ENCODE data around the gene ARID5A. TPM values are rescaled to one million over a fixed set of nuclear protein-coding genes. Genes with fewer than 3 reads are reported as not detected.

Gene ARID5A
- total and polyA plus RNA-seq, 9 of the 15 experiments (the other 6 are each of a cell fraction or from before 2014, with no cell fraction given): 0.14 to 12.5 (median 3.0) TPM

DNA sequence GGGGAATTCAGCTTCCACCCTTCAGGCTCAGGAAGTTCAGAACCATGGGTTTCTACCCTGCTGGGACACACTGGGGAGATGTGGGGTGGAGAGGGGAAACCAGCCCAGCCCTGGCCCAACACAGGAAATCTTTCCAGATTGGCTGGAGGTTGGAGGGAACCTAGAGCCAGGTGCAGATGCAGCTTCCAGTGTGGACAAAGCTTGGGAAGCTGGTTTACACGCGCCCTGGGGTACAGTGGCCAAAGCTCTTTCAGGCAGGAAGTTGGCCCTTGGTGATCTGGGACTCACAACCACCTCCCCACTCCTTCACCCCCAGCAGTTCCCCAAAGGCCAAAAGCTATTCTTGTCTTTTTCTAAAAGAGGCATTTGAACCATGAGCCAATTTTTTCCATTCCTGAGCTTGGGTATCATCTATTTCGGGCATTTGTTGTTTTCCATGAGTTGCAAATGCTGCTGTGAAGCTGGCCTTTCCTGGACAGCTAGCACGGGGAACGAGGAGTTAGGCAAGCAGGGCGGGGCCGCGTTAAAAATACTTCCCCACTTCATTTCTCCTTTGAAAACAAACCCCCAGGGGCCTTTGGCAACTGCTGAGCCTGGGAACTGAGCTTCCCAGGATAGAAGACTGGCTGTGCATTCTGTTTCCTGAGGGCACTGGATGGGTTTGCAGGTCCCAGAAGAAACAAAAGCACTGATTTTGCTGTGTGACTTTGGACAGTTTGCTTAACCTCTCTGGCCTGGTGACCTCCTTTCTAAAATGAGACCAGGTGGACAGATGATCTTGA, 3.1 kb upstream of the ARID5A start:
- Histone ChIP-seq H3K4me1 (replicated peaks in 1 of 2; ENCODE audit: control insufficient read depth in 2 of 2, insufficient read depth in 2 of 2, low read length in 2 of 2) (peaks cover 13 to 34% of the 10 kb centered on the region in 2 experiments), H3K9me1 (ENCODE audit: control insufficient read depth, insufficient read depth, low read length) (peaks cover 4% of the 10 kb centered on the region), H3K27ac (ENCODE audit: extremely low read depth, low read depth, low read length) (no peak overlapping the region), H3K27me3 (ENCODE audit: control insufficient read depth in 2 of 2, insufficient read depth in 2 of 2, low read length in 2 of 2) (peaks cover 0 to 14% of the 10 kb centered on the region in 2 experiments; a peak in 2 of 5 replicates), H2AFZ (ENCODE audit: low read depth, low read length) (0 out of 2 replicates have a peak overlapping the region, but pooled peaks have one; percentile 7), H3K79me2 (ENCODE audit: control insufficient read depth, insufficient read depth, low read length) (no peaks in the 10 kb centered on the region; the same call in 2 of the 3 replicates), H3K4me3 (no peak overlapping the region), H3K9ac (ENCODE audit: insufficient read depth in 1 of 2, low read depth in 2 of 2, low read length in 2 of 2) (no peak overlapping the region), H4K20me1 (replicated peaks; ENCODE audit: control insufficient read depth, insufficient read depth, low read length) (peaks cover 8% of the 10 kb centered on the region), H3K36me3 (ENCODE audit: control insufficient read depth, insufficient read depth, low read length) (no peaks in the 10 kb centered on the region), H3K9me3 (replicated peaks; ENCODE audit: control insufficient read depth, insufficient read depth, low read depth, low read length) (no peaks in the 10 kb centered on the region), H3K4me2 (ENCODE audit: insufficient read depth, low read length) (no peak overlapping the region)
- DNase-seq (ENCODE audit: extremely low read depth in 1 of 4, low spot score in 3 of 4): no peak
- FAIRE-seq: peak; percentile 11
- ChIA-PET POLR2A (interaction anchor here (0.7 kb wide), 1 partner anchor 14 kb away, joined by 5 read pairs; no protein-coding TSS in a partner anchor), CTCF (ENCODE audit: low intra/inter-chr PET ratio) (no interaction called here)
- 32% methylated on average over 8 of the region's 8 CpGs for WGBS (ENCODE audit: insufficient coverage, low coverage, missing lambda C conversion rate)
- BruUV-seq (replicated peaks): no TSS peak
- intact Hi-C loops (cut with micrococcal nuclease) (no loop called here), in situ Hi-C loops (cut with MboI) (no loop called here)
- no peak for ATAC-seq
- TF ChIP-seq DDX20 (tag; IDR thresholded peaks at IDR 0.05; ENCODE audit: low read depth): no peak
- TF ChIP-seq RBM25 (IDR thresholded peaks at IDR 0.05; ENCODE audit: low read depth, low read length, severe bottlenecking): peak; percentile 83
- 0 out of 2 replicates have a peak, but pooled peaks have one; percentile 52 for TF ChIP-seq ADNP (tag; IDR thresholded peaks at IDR 0.05)
- TF ChIP-seq, protein P1, sequence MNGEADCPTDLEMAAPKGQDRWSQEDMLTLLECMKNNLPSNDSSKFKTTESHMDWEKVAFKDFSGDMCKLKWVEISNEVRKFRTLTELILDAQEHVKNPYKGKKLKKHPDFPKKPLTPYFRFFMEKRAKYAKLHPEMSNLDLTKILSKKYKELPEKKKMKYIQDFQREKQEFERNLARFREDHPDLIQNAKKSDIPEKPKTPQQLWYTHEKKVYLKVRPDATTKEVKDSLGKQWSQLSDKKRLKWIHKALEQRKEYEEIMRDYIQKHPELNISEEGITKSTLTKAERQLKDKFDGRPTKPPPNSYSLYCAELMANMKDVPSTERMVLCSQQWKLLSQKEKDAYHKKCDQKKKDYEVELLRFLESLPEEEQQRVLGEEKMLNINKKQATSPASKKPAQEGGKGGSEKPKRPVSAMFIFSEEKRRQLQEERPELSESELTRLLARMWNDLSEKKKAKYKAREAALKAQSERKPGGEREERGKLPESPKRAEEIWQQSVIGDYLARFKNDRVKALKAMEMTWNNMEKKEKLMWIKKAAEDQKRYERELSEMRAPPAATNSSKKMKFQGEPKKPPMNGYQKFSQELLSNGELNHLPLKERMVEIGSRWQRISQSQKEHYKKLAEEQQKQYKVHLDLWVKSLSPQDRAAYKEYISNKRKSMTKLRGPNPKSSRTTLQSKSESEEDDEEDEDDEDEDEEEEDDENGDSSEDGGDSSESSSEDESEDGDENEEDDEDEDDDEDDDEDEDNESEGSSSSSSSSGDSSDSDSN (IDR thresholded peaks at IDR 0.05; ENCODE audit: borderline replicate concordance in 1 of 2, low read depth in 2 of 2, low read length in 2 of 2): no peak
- TF ChIP-seq, protein P2, sequence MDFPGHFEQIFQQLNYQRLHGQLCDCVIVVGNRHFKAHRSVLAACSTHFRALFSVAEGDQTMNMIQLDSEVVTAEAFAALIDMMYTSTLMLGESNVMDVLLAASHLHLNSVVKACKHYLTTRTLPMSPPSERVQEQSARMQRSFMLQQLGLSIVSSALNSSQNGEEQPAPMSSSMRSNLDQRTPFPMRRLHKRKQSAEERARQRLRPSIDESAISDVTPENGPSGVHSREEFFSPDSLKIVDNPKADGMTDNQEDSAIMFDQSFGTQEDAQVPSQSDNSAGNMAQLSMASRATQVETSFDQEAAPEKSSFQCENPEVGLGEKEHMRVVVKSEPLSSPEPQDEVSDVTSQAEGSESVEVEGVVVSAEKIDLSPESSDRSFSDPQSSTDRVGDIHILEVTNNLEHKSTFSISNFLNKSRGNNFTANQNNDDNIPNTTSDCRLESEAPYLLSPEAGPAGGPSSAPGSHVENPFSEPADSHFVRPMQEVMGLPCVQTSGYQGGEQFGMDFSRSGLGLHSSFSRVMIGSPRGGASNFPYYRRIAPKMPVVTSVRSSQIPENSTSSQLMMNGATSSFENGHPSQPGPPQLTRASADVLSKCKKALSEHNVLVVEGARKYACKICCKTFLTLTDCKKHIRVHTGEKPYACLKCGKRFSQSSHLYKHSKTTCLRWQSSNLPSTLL (IDR thresholded peaks at IDR 0.05): no peak
- TF ChIP-seq TARDBP (IDR thresholded peaks at IDR 0.05): no peak
- TF ChIP-seq CSDE1 (IDR thresholded peaks at IDR 0.05): no peak
- TF ChIP-seq SRF (CRISPR knock-in tag; IDR thresholded peaks at IDR 0.05): no peak
- TF ChIP-seq PHTF2 (CRISPR knock-in tag; IDR thresholded peaks at IDR 0.05): no peak
- TF ChIP-seq HMGN3 (IDR thresholded peaks at IDR 0.05; ENCODE audit: borderline replicate concordance, extremely low read depth, insufficient read length, low read depth, low read length): no peak
- no peak for TF ChIP-seq PHF8 (IDR thresholded peaks at IDR 0.05; ENCODE audit: borderline replicate concordance, low read length)
- no peak for TF ChIP-seq ZNF263 (CRISPR knock-in tag; IDR thresholded peaks at IDR 0.05; ENCODE audit: borderline replicate concordance)
- no peak for TF ChIP-seq HMG20B (CRISPR knock-in tag; IDR thresholded peaks at IDR 0.05)
- no peak for TF ChIP-seq ZNF316 (IDR thresholded peaks at IDR 0.05)
- no peak for TF ChIP-seq DNMT1 (IDR thresholded peaks at IDR 0.05)
- TF ChIP-seq, protein P3, sequence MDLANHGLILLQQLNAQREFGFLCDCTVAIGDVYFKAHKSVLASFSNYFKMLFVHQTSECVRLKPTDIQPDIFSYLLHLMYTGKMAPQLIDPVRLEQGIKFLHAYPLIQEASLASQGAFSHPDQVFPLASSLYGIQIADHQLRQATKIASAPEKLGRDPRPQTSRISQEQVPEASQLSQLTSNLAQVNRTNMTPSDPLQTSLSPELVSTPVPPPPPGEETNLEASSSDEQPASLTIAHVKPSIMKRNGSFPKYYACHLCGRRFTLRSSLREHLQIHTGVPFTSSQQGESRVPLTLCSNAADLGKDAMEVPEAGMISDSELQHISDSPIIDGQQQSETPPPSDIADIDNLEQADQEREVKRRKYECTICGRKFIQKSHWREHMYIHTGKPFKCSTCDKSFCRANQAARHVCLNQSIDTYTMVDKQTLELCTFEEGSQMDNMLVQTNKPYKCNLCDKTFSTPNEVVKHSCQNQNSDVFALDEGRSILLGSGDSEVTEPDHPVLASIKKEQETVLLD (IDR thresholded peaks at IDR 0.05): no peak
- no peak for TF ChIP-seq ZNF384 (IDR thresholded peaks at IDR 0.05; ENCODE audit: low read depth, low read length)
